Right lobe of liver (tissue), 6 donors: Measurements from ENCODE around the gene SPDYC. TPM values are rescaled to one million over a fixed set of nuclear protein-coding genes. Genes with fewer than 3 reads are reported as not detected.
A peak's percentile ranks its signal among the peaks of the same experiment; 100 is the strongest.

Experiments used
- ATAC-seq, 4 donors: fragments of 200-7000 bp; cut with Tn5 transposase; one replicate each; pipeline ENCODE4 v1.9.1; 2020; ENCODE audit warnings: mild to moderate bottlenecking in 4 of 4, moderate library complexity in 4 of 4
- DNase-seq, 3 donors: peaks; one replicate each; pipeline ENCODE4 v3.0.0-alpha.2; 2020
- H3K27ac ChIP-seq, 3 donors: fragments of 200-600 bp; one replicate each; pipeline ENCODE4 v1.8.0; 2022
- H3K27me3 ChIP-seq, 2 donors: fragments of 200-600 bp; one replicate each; pipeline ENCODE4 v1.8.0; 2022
- H3K36me3 ChIP-seq, 4 donors: fragments of 200-600 bp; sonication (generic) in 1 of 4; one replicate each; pipeline versions ENCODE4 v1.5.1 to v1.8.0; 2017 to 2022; ENCODE audit warnings: control low read depth in 1 of 4
- H3K4me1 ChIP-seq, 4 donors: fragments of 200-600 bp; sonication (generic) in 1 of 4; one replicate each; pipeline versions ENCODE4 v1.5.1 to v1.8.0; 2017 to 2022; ENCODE audit warnings: control low read depth in 1 of 4
- H3K4me3 ChIP-seq, 3 donors: fragments of 200-600 bp; one replicate each; pipeline ENCODE4 v1.8.0; 2022
- H3K9me3 ChIP-seq, 4 donors: fragments of 200-600 bp; sonication (generic) in 1 of 4; one replicate each; pipeline versions ENCODE4 v1.5.1 to v1.8.0; 2017 to 2022; ENCODE audit warnings: control low read depth in 1 of 4
- CTCF ChIP-seq, 4 donors: fragments of 200-600 bp in 3 of 4; fragments of 450-650 bp in 1 of 4; IDR thresholded peaks; one replicate each; pipeline versions ENCODE4 v1.5.1 to v1.8.0; 2016 to 2022; ENCODE audit warnings: antibody characterized with exemption in 4 of 4, mild to moderate bottlenecking in 2 of 4
- POLR2A ChIP-seq: fragments of 450-650 bp; IDR thresholded peaks from one replicate; pipeline ENCODE4 v1.6.1; 2017; ENCODE audit warnings: antibody characterized with exemption, mild to moderate bottlenecking
- WGBS: methylation state at CpG from one replicate; pipeline ENCODE4 v1.1.6; 2018; ENCODE audit warnings: low coverage, low lambda C conversion rate; ENCODE audit not compliant: insufficient coverage; ENCODE audit errors: missing lambda C conversion rate; 5-methylcytosine and 5-hydroxymethylcytosine counted together
- intact Hi-C, 2 donors: fragments of 100-400 bp; cut with DNase I; formaldehyde crosslinking; loops; one replicate each; pipeline versions ENCODE4 v1.11.2 to v1.14.1; 2022
- long read RNA-seq: library from polyadenylated mRNA; unstranded; transcript quantifications from one replicate; pipeline ENCODE4 v2.0.0, GENCODE V29; 2019
- total RNA-seq, 6 experiments: library from RNA; depleted of rRNA in 2 of 6; stranded (reverse); fragments of >200 nt in 2 of 6; fragmentation: NEBNext Ultra II Directional in 3 of 6; extraction: Animal tissue kit (Norgen Biotek cat#: 25700) in 3 of 6; gene quantifications; one replicate each; pipeline versions ENCODE4 v1.1.0 to v1.2.4, GENCODE V29; 2016 to 2023
- donor health status: DM: no; HTN: yes; CAD: no.
- donor health status: DM: no; HTN: no; CAD: no.
- donor health status: DM: no; HTN: no; CAD: no.
- donor health status: DM: no; HTN: yes; CAD: no.
- donor health status: DM: no; HTN: yes; CAD: no.

The SPDYC gene, protein sequence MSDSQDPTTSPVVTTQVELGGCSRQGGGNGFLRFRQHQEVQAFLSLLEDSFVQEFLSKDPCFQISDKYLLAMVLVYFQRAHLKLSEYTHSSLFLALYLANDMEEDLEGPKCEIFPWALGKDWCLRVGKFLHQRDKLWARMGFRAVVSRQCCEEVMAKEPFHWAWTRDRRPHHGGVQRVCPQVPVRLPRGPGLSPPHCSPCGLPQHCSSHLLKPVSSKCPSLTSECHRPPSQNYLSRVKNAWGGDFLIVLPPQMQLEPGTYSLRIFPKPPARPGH
- total RNA-seq, result 1 to 10 TPM in 2 of 6 experiments, under 1 TPM in 2, not detected in 2; 0.49 to 1.8 (median 0.87) TPM
- long read RNA-seq, partial matches to known transcripts, result 0 of 2 reads
- long read RNA-seq, other reads (novel, unspliced or antisense), result 2 of 2 reads

DNA sequence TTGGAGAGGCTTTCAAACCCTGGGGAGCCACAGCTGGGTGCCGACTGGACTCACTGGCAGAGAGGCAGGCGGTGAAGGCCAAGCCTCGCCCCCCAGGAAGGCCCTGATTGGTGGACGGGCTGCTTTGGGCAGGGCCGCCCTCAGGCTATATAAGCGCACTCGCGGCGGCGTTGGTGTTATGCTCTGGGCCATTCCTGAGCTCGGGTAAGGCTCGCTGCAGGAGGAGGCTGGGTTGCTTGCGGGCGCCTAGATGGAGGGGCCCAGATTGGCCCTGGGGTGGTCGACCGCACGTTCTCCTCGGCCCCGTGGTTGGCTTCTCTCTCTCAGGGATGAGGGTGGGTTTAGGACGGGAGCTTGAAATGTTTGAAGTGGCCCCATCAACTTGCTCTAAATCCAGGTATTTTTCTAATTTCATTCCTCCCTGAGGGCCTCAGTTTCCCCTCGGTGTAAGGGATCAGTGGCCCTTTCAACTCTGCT lies at the start of gene SPDYC:
TSS of gene SPDYC (plus strand) at position 176 of the 477 bp plus-strand sequence. CDS start 1,125 bp downstream, outside the sequence.
- H3K9me3 ChIP-seq, result no peaks in the 10 kb centered on the region
- DNase-seq (no peak), ATAC-seq (no peak)
- intact Hi-C loops, result no loop called here
- H3K36me3 ChIP-seq, result no peaks in the 10 kb centered on the region
- TF ChIP-seq POLR2A (no peak), CTCF (IDR thresholded peaks at IDR 0.05) (no peak)
- H3K27me3 ChIP-seq, result no peaks in the 10 kb centered on the region
- H3K4me1 ChIP-seq, result peaks cover 0 to 7% (median 2%) of the 10 kb centered on the region in 4 donors
- no peak within 1 kb of the TSS for H3K4me3 ChIP-seq
- peak within 1 kb of the TSS in 1 of 3 donors; percentile 13 for H3K27ac ChIP-seq
- WGBS, result no CpG with 5 or more reads among the region's 21 CpGs

- WGBS, result 53% methylated on average over 3 of the region's 3 CpGs
- Histone ChIP-seq H3K27me3 (no peaks in the 10 kb centered on the region), H3K27ac (peak overlapping the region in 1 of 3 donors; percentile 84), H3K9me3 (no peaks in the 10 kb centered on the region), H3K4me1 (peaks cover 0 to 18% (median 11%) of the 10 kb centered on the region in 4 donors), H3K4me3 (peak overlapping the region; percentile 81 to 97 (median 86)), H3K36me3 (peaks cover 5 to 36% (median 11%) of the 10 kb centered on the region in 4 donors)
- intact Hi-C loops, result loop anchor here (5.0 to 10.0 kb wide), 2 partner anchors 61 to 64 kb away; partner anchors contain the start of gene CAPN1 (in 2 of the 2)
- DNase-seq, result peak in 1 of 3 donors; percentile 5
- no peak for TF ChIP-seq POLR2A
- TF ChIP-seq CTCF (IDR thresholded peaks at IDR 0.05), result no peak
- ATAC-seq, result no peak
Observed at GRCh38 chr11:65120831-65121230, 49.2 kb upstream of the SPDYC start.

GRCh38 chr11:65121447-65121864 lies 48.6 kb upstream of the SPDYC start:
- Histone ChIP-seq H3K4me1 (peaks cover 0 to 18% (median 5%) of the 10 kb centered on the region in 4 donors), H3K36me3 (peaks cover 5 to 43% (median 11%) of the 10 kb centered on the region in 4 donors), H3K27ac (peak overlapping the region; percentile 63 to 92 (median 84)), H3K4me3 (peak overlapping the region; percentile 81 to 97 (median 86)), H3K9me3 (no peaks in the 10 kb centered on the region), H3K27me3 (no peaks in the 10 kb centered on the region)
- DNase-seq, result peak; percentile 62 to 72 (median 64)
- TF ChIP-seq POLR2A (no peak), CTCF (IDR thresholded peaks at IDR 0.05) (no peak)
- peak in 1 of 4 donors; percentile 14 for ATAC-seq
- WGBS, result 0% methylated on average over 18 of the region's 22 CpGs
- intact Hi-C loops, result loop anchor here (5.0 to 10.0 kb wide), 2 partner anchors 61 to 63 kb away; partner anchors contain the start of gene CAPN1 (in 2 of the 2)

DNA sequence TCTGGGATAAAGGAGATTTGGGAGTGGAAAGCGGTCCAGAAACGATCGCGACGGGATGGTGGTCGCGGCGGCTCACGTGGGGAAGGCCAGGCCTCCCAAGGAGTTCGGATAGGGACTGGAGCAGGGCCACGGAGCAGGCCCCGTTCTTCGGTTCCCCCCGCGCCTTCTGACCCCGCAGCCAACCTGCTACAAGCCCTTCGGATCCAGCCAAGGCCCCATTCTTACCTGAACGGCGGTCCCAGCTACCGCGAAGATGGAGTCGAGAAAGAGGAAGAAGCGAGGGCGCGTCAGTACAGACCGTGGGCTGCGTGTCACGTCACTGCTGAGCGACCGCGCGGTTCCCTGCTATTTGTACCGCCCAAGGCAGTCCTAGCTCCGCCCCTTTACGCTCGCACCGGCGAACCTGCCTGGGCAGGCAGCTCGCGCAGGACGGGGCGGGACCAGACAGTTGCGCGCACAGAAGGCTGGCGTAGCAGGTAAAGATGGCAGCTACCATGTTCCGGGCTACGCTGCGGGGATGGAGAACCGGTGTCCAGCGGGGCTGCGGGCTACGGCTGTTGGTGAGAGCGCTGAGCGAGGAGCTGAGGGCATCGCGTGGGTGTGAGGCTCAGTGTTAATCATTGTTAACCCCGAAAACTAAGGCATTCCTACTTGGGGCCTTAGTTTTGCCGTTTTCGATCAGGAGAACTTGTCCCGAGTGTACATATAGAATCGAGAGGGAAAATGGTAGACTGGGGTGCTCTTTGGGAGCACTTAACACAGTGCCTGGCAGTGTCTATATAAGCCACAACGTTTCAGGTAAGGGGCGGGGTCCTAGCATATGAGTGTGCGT lies 48.0 kb upstream of the SPDYC start, which contains the start of the genes FAU and MRPL49:
TSS of gene FAU (minus strand) at position 270 of the 832 bp plus-strand sequence. CDS start 321 bp downstream, outside the sequence.
TSS of gene MRPL49 (plus strand) at position 457 of the 832 bp plus-strand sequence. CDS start at position 483, 26 bp downstream.
- TF ChIP-seq POLR2A, result peak; percentile 92
- TF ChIP-seq CTCF (IDR thresholded peaks at IDR 0.05), result no peak
- Histone ChIP-seq H3K27ac (peak within 1 kb of the TSS; percentile 63 to 92 (median 84)), H3K4me1 (peaks cover 0 to 15% (median 4%) of the 10 kb centered on the region in 4 donors), H3K27me3 (no peaks in the 10 kb centered on the region), H3K9me3 (no peaks in the 10 kb centered on the region), H3K36me3 (peaks cover 5 to 49% (median 11%) of the 10 kb centered on the region in 4 donors), H3K4me3 (peak within 1 kb of the TSS; percentile 81 to 97 (median 86))
- 0% methylated on average over 35 of the region's 64 CpGs for WGBS
- DNase-seq (peak; percentile 99 to 100 (median 100)), ATAC-seq (peak; percentile 79 to 87 (median 80))
- intact Hi-C loops, result loop anchor here (5.0 to 10.0 kb wide), 2 partner anchors 60 to 63 kb away; partner anchors contain the start of gene CAPN1 (in 2 of the 2)
